ENCODE data around the gene BLVRB. TPM values are rescaled to one million over a fixed set of nuclear protein-coding genes. Genes with fewer than 3 reads are reported as not detected.

Gene BLVRB
- total RNA-seq, 2 experiments from 2014 or later: 4.3 to 5.2 TPM

GRCh38 chr19:40466219-40466984 lies 857 bp upstream of the BLVRB start:
- Mint-ChIP-seq H3K27me3 (peaks cover 25% of the 10 kb centered on the region), H3K27ac (peak overlapping the region; percentile 87), H3K4me1 (ENCODE audit: low read depth) (peaks cover 30% of the 10 kb centered on the region), H3K9me3 (no peaks in the 10 kb centered on the region), H3K36me3 (ENCODE audit: low read depth) (no peaks in the 10 kb centered on the region), H3K4me3 (peak overlapping the region; percentile 93)
- ChIA-PET POLR2A (interaction anchor here (0.7 to 3.3 kb wide), 11 partner anchors 22 to 1462 kb away, joined by 3 to 42 read pairs (median 4); partner anchors contain the start of genes ACTMAP, C19orf47, PLD3 and SERTAD1), CTCF (interaction anchor here (0.8 to 3.2 kb wide), 6 partner anchors 24 to 973 kb away, joined by 3 to 20 read pairs (median 8); partner anchors contain the start of genes DMAC2 and SERTAD1)
- intact Hi-C loops (cut with DNase I, micrococcal nuclease): loop anchor here (1.0 to 10.0 kb wide), 9 partner anchors 22 to 288 kb away; partner anchors contain the start of genes LTBP4 (in 2 of the 2), ACTMAP (in 1 of the 2), C19orf47 (in 1 of the 2) and PLD3 (in 1 of the 2)
- TF ChIP-seq, protein P1, sequence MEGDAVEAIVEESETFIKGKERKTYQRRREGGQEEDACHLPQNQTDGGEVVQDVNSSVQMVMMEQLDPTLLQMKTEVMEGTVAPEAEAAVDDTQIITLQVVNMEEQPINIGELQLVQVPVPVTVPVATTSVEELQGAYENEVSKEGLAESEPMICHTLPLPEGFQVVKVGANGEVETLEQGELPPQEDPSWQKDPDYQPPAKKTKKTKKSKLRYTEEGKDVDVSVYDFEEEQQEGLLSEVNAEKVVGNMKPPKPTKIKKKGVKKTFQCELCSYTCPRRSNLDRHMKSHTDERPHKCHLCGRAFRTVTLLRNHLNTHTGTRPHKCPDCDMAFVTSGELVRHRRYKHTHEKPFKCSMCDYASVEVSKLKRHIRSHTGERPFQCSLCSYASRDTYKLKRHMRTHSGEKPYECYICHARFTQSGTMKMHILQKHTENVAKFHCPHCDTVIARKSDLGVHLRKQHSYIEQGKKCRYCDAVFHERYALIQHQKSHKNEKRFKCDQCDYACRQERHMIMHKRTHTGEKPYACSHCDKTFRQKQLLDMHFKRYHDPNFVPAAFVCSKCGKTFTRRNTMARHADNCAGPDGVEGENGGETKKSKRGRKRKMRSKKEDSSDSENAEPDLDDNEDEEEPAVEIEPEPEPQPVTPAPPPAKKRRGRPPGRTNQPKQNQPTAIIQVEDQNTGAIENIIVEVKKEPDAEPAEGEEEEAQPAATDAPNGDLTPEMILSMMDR (IDR thresholded peaks at IDR 0.05): no peak
- peaks cover 35% of the 10 kb centered on the region for H3K4me1 ChIP-seq (ENCODE audit: insufficient read depth, low read length)
- H3K27me3 ChIP-seq (ENCODE audit: control insufficient read depth in 1 of 2, insufficient read depth in 2 of 2, low read length in 2 of 2): peaks cover 0 to 16% of the 10 kb centered on the region in 2 experiments
- ATAC-seq (ENCODE audit: poor library complexity) (peak; percentile 63), DNase-seq (peak in 10 of 14 experiments; percentile 7 to 94 (median 44))
- peak overlapping the region; percentile 81 for H3K4me3 ChIP-seq (ENCODE audit: low read length)
- no peaks in the 10 kb centered on the region for H3K36me3 ChIP-seq (ENCODE audit: insufficient read depth, low read length)
- no peaks in the 10 kb centered on the region for H3K9me3 ChIP-seq (ENCODE audit: control insufficient read depth in 1 of 2, insufficient read depth in 1 of 2, low read length in 2 of 2)
- H3K27ac ChIP-seq (ENCODE audit: low read depth in 1 of 2, low read length in 2 of 2): peak overlapping the region in 1 of 2 donors; percentile 54

- H3K4me3 ChIP-seq (ENCODE audit: low read length): peak overlapping the region; percentile 81
- POLR2A ChIA-PET: interaction anchor here (0.5 to 3.3 kb wide), 17 partner anchors 17 to 985 kb away, joined by 3 to 42 read pairs (median 3); partner anchors contain the start of genes ACTMAP, C19orf47, EGLN2 and PLD3
- peaks cover 35% of the 10 kb centered on the region for H3K4me1 ChIP-seq (ENCODE audit: insufficient read depth, low read length)
Observed at GRCh38 chr19:40465025-40465556, 454 bp downstream of the BLVRB start.

More at GRCh38 chr19:40465025-40465556, 454 bp downstream of the BLVRB start:
- H3K36me3 Mint-ChIP-seq (ENCODE audit: low read depth): no peaks in the 10 kb centered on the region
- H3K27me3 Mint-ChIP-seq: peaks cover 25% of the 10 kb centered on the region
- CTCF ChIA-PET: interaction anchor here (0.5 to 3.2 kb wide), 11 partner anchors 13 to 659 kb away, joined by 3 to 20 read pairs (median 5); partner anchors contain the start of gene SERTAD1
- peak overlapping the region; percentile 13 to 62 for H3K27ac ChIP-seq (ENCODE audit: low read depth in 1 of 2, low read length in 2 of 2)
- ATAC-seq (ENCODE audit: poor library complexity): no peak
- H3K9me3 Mint-ChIP-seq: no peaks in the 10 kb centered on the region
- peak overlapping the region; percentile 87 for H3K27ac Mint-ChIP-seq
- H3K4me1 Mint-ChIP-seq (ENCODE audit: low read depth): peaks cover 30% of the 10 kb centered on the region
- DNase-seq: peak in 5 of 14 experiments; percentile 1 to 78 (median 41)
- no peaks in the 10 kb centered on the region for H3K9me3 ChIP-seq (ENCODE audit: control insufficient read depth in 1 of 2, insufficient read depth in 1 of 2, low read length in 2 of 2)
- intact Hi-C loops (cut with DNase I, micrococcal nuclease): loop anchor here (1.0 to 10.0 kb wide), 8 partner anchors 21 to 798 kb away; partner anchors contain the start of genes LTBP4 (in 2 of the 2), ACTMAP (in 1 of the 2), C19orf47 (in 1 of the 2) and PLD3 (in 1 of the 2)
- no peaks in the 10 kb centered on the region for H3K36me3 ChIP-seq (ENCODE audit: insufficient read depth, low read length)
- H3K4me3 Mint-ChIP-seq: peak overlapping the region; percentile 93
- H3K27me3 ChIP-seq (ENCODE audit: control insufficient read depth in 1 of 2, insufficient read depth in 2 of 2, low read length in 2 of 2): peaks cover 0 to 16% of the 10 kb centered on the region in 2 experiments
- TF ChIP-seq, protein P1 (IDR thresholded peaks at IDR 0.05): no peak

Measured in CD4-positive, alpha-beta T cell (primary cell).